HG03442 (cell line): Measurements from ENCODE around the gene DLG2.

Source experiments
- ATAC-seq: cut with Tn5 transposase; IDR thresholded peaks from one replicate; pipeline ENCODE4 v1.9.1; 2021; ENCODE audit warnings: mild to moderate bottlenecking, moderate library complexity; ENCODE audit not compliant: unreplicated experiment

Gene DLG2

GRCh38 chr11:84250834-84251613 lies 1376.1 kb downstream of the DLG2 start:
- ATAC-seq, result no peak

- ATAC-seq, result peak; percentile 76
Measured at GRCh38 chr11:84249344-84250135, 1377.6 kb downstream of the DLG2 start.

DNA sequence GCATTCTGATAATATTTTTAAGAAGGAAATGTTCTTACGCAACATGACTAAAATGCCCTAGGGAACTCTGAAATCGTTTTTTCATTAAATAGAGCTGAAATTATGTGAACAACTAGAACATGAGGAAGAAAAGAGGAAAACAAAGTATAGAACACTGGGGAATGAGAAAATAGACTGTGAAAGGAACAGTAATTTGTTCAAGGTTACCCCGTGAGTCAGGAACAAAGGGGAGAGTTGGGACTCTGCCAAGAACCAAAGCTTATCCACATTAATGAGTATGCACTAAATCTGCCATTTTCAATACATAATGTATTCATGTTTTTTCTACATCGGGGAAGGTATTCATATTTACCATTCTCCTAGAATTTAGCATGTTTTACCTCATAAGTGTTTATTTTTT lies 1379.2 kb downstream of the DLG2 start:
- no peak for ATAC-seq

DNA sequence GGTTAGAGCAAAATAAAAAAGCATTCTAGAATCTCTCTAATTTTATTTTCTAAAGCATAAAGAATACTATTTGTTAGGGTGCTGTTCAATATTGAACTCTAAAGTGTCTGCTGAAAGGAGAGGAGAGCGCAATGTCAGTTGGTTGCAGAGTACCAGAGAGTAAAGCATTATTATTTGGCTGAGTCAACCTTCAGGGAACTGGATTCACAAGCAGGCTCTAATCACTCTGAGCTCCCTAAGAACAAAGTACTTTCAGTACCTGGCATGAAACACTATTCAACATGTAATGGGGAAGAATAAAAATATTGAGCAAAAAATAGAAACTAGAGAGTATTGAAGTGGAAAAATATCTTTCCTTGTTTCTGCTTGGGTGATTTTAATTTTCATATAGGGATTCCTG lies 1380.0 kb downstream of the DLG2 start:
- no peak for ATAC-seq

- peak; percentile 80 for ATAC-seq
Measured at GRCh38 chr11:84243629-84244263, 1383.4 kb downstream of the DLG2 start.

- ATAC-seq, result no peak
Measured at GRCh38 chr11:84241343-84242131, 1385.6 kb downstream of the DLG2 start.

GRCh38 chr11:84240847-84241246 lies 1386.3 kb downstream of the DLG2 start:
- ATAC-seq, result no peak

DNA sequence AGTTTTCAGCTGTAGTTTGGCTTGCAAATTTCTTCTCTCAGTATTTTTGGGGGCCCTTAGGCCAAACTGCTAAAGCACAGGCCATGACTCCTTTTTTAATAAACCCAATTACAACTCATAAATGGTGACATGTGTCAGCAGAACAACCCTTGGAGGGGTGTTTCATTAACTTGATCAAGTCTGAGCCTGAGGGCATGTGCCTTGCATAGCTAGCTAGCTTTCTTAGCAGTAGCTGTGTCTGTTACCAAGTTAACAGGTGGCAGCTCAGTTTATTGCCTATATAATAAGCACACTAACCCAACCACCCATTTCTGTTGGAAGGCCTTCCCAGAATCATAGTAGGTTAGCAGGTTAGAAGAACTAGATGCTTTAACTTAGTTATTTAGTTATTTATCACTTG lies 1390.7 kb downstream of the DLG2 start:
- no peak for ATAC-seq

GRCh38 chr11:84234462-84235202 lies 1392.5 kb downstream of the DLG2 start:
- ATAC-seq, result no peak

DNA sequence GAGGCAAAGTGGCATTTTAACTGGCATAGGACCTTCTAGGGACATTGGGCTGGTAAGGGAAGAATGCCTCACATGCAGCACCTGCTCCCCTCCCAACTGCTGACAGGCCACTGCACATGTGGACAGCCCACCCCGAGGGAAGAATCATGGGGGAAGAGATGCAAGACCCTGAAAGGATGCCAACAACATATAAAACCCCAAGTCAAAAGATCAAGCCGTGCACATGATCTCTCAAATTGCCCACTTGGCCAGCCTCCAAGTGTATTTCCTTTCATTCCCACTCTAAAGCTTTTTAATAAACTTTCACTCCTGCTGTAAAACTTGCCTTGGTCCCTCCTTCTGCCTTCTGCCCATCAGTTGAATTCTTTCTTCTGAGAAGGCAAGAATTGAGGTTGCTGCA lies 1393.1 kb downstream of the DLG2 start:
- no peak for ATAC-seq

- ATAC-seq, result no peak
Measured at GRCh38 chr11:84232511-84232910, 1394.6 kb downstream of the DLG2 start.

DNA sequence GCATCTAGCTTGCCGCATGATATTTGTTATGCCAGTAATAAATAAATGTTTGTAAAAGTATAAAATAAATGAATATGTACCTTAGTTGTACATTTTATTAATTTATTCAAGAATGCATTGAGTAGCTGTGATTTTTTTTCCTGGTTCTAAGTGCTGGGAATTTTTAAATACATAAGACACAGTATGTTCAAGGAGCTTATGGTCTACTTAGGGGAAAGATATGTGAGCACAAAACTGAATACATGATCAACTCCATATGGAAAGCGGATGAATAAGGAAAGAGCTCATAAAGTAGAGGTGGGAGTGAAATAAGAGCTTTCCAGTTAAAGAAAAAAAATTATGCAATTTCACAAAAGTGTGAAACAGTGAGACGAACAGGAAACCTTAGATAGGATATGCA lies 1396.7 kb downstream of the DLG2 start:
- no peak for ATAC-seq

DNA sequence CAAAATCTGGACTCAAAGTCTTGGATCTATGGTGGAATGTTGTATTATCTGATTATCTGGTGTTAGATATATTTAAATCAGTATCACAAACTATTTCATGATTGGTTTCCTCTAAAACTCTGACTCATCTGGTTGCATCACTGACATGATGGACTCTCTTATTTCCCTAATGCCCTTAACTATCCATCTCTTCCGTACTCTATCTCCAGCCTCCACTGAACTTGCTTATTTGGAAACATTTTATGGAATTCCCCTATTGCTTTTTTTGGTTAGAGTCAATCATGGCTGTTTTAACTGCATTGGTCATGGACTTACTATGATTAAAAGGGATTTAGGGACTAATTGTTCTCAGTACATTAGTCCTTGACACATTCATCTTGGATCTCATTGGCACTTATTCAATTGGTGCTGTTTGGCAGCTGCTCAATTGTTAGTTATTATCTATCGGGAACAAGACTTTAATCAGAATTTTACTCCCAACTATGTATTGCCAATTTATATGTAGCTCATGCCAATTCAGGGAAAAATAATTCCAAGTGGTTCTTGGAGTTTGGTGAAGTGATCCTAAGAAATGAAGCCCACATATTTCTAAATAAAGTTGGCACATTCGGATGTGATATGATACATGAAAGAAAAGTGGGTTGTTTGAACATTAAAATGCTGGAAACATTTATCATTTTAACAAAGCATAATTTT lies 1399.0 kb downstream of the DLG2 start:
- ATAC-seq, result no peak

- ATAC-seq, result no peak
Measured at GRCh38 chr11:84224042-84224441, 1403.1 kb downstream of the DLG2 start.

- no peak for ATAC-seq
Measured at GRCh38 chr11:84218318-84218717, 1408.8 kb downstream of the DLG2 start.

- no peak for ATAC-seq
Measured at GRCh38 chr11:84215672-84216071, 1411.5 kb downstream of the DLG2 start.

- ATAC-seq, result no peak
Measured at GRCh38 chr11:84214557-84214956, 1412.6 kb downstream of the DLG2 start.

DNA sequence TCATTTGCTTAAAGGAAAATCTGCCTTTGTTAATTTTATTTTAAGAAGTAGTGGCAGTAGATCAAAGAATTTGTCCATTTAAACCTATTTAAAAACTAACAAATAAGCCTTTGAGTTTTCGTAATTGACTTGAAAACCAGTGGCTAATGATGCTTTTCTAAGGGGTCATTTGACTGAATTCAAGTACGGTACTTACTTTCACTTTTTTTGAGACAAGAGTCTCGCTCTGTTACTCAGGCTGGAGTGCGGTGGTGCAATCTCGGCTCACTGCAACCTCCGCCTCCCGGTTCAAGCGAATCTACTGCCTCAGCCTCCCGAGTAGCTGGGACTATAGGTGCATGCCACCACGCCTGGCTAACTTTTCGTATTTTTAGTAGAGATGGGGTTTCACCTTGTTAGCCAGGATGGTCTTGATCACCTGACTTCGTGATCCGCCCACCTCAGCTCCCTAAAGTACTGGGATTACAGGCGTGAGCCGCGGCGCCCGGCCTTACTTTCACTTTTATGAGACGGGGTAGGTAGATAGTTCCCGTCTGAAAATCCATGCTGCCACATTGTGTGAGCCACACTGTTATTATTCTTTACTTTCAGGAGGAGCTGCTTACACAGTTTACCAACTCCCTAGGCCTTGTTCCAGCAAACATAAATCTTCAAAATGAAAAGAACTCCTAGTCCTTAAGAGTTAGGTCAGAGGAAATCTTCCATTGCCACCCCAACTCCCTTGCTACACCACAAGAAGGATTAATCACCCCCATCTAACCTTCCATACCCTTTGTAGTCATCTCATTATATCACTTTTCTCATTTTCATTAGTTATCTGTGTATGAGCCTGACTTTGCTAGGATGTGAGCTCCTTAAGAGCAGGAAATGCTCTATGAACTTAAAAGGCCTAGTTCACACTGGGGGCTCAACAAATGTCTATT lies 1414.4 kb downstream of the DLG2 start:
- ATAC-seq, result no peak

- no peak for ATAC-seq
Measured at GRCh38 chr11:84211896-84212295, 1415.2 kb downstream of the DLG2 start.
